Nephron (organoid): ENCODE results near the gene BCAS1.

ENCODE experiments used
- H3K27ac Mint-ChIP-seq, 3 experiments: 2 replicates each; pipeline ENCODE4 v1.8.0; 2020; ENCODE audit warnings: mixed read lengths in 3 of 3, mild to moderate bottlenecking in 2 of 3, moderate library complexity in 1 of 3
- H3K27me3 Mint-ChIP-seq: 2 replicates; pipeline ENCODE4 v1.8.0; 2021; ENCODE audit warnings: low read depth, mild to moderate bottlenecking, moderate library complexity, mixed read lengths
- H3K36me3 Mint-ChIP-seq: 2 replicates; pipeline ENCODE4 v1.8.0; 2020; ENCODE audit warnings: low read depth, mixed read lengths
- H3K4me1 Mint-ChIP-seq: 2 replicates; pipeline ENCODE4 v1.8.0; 2020; ENCODE audit warnings: mixed read lengths
- H3K4me3 Mint-ChIP-seq, 3 experiments: 2 replicates each; pipeline ENCODE4 v1.8.0; 2020; ENCODE audit warnings: mild to moderate bottlenecking in 3 of 3, mixed read lengths in 3 of 3, moderate library complexity in 2 of 3
- H3K9me3 Mint-ChIP-seq: 2 replicates; pipeline ENCODE4 v1.8.0; 2020; ENCODE audit warnings: mixed read lengths
- TF ChIP-seq, protein P1 (sequence below), 3 experiments: fragments of 200-600 bp; sonication (generic); IDR thresholded peaks; one replicate each; pipeline ENCODE4 v1.5.0; 2021; ENCODE audit warnings: antibody characterized with exemption in 3 of 3; ENCODE audit not compliant: unreplicated experiment in 3 of 3

BCAS1 gene

DNA sequence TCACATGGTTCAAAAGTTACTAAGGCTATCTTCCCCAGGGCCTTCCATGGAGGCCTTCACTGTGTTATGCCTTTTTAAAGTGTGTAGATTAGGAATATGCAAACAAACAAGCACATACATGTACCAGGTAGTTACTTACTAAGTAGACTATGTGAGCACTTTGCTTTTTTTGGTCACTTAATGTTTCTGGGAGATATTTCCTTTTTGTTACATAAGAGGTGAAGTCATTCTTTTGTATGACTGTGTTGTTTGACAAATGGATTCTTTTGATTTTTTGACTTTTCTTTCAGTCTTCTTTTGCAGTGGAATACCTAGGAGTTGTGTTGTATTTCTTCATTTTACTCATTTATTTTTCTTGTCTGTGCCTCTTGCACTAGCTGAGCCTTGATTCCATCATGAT is 39.6 kb upstream of the BCAS1 start:
- H3K27ac Mint-ChIP-seq = no peak overlapping the region

DNA sequence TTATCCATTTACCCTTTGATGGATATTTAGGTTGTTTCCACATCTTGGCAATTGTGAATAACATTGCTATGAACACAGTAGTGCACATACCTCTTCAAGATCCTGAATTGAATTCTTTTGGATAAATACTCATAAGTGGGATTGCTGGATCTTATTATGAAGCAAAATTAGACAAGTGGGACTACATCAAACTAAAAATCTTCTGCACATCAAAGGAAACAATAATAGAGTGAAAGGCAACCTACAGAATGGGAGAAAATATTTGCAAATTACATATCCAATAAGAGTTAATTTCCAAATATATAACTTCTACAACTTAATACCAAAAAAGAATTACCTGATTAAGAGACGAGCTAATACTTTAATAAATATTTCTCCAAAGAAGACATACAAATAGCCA is 38.4 kb upstream of the BCAS1 start:
- H3K4me1 Mint-ChIP-seq = no peaks in the 10 kb centered on the region
- no peak overlapping the region for H3K27ac Mint-ChIP-seq
- H3K36me3 Mint-ChIP-seq = no peaks in the 10 kb centered on the region
- H3K27me3 Mint-ChIP-seq = peaks cover 2% of the 10 kb centered on the region
- TF ChIP-seq, protein P1, sequence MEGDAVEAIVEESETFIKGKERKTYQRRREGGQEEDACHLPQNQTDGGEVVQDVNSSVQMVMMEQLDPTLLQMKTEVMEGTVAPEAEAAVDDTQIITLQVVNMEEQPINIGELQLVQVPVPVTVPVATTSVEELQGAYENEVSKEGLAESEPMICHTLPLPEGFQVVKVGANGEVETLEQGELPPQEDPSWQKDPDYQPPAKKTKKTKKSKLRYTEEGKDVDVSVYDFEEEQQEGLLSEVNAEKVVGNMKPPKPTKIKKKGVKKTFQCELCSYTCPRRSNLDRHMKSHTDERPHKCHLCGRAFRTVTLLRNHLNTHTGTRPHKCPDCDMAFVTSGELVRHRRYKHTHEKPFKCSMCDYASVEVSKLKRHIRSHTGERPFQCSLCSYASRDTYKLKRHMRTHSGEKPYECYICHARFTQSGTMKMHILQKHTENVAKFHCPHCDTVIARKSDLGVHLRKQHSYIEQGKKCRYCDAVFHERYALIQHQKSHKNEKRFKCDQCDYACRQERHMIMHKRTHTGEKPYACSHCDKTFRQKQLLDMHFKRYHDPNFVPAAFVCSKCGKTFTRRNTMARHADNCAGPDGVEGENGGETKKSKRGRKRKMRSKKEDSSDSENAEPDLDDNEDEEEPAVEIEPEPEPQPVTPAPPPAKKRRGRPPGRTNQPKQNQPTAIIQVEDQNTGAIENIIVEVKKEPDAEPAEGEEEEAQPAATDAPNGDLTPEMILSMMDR (IDR thresholded peaks at IDR 0.05; ENCODE audit: unreplicated experiment in 3 of 3) = no peak
- peaks cover 2% of the 10 kb centered on the region for H3K9me3 Mint-ChIP-seq
- H3K4me3 Mint-ChIP-seq = no peak overlapping the region

More for the DNA sequence above, 39.6 kb upstream of the BCAS1 start:
- H3K36me3 Mint-ChIP-seq = no peaks in the 10 kb centered on the region
- H3K4me1 Mint-ChIP-seq = no peaks in the 10 kb centered on the region
- no peak overlapping the region for H3K4me3 Mint-ChIP-seq
- H3K9me3 Mint-ChIP-seq = peaks cover 2% of the 10 kb centered on the region
- peaks cover 5% of the 10 kb centered on the region for H3K27me3 Mint-ChIP-seq
- TF ChIP-seq, protein P1 (IDR thresholded peaks at IDR 0.05; ENCODE audit: unreplicated experiment in 3 of 3) = no peak

- Mint-ChIP-seq H3K27me3 (no peaks in the 10 kb centered on the region), H3K9me3 (peaks cover 2% of the 10 kb centered on the region), H3K27ac (peak overlapping the region in 1 of 3 experiments; percentile 30), H3K36me3 (no peaks in the 10 kb centered on the region), H3K4me3 (no peak overlapping the region), H3K4me1 (no peaks in the 10 kb centered on the region)
- TF ChIP-seq, protein P1 (IDR thresholded peaks at IDR 0.05; ENCODE audit: unreplicated experiment in 3 of 3) = no peak
These were observed 37.9 kb upstream of the BCAS1 start for GRCh38 chr20:54108326-54108642.

GRCh38 chr20:54107600-54108325 is 37.4 kb upstream of the BCAS1 start:
- H3K4me1 Mint-ChIP-seq = no peaks in the 10 kb centered on the region
- peaks cover 2% of the 10 kb centered on the region for H3K9me3 Mint-ChIP-seq
- no peak overlapping the region for H3K4me3 Mint-ChIP-seq
- H3K27ac Mint-ChIP-seq = peak overlapping the region in 1 of 3 experiments; percentile 64
- H3K27me3 Mint-ChIP-seq = no peaks in the 10 kb centered on the region
- no peaks in the 10 kb centered on the region for H3K36me3 Mint-ChIP-seq
- TF ChIP-seq, protein P1 (IDR thresholded peaks at IDR 0.05; ENCODE audit: unreplicated experiment in 3 of 3) = no peak

DNA sequence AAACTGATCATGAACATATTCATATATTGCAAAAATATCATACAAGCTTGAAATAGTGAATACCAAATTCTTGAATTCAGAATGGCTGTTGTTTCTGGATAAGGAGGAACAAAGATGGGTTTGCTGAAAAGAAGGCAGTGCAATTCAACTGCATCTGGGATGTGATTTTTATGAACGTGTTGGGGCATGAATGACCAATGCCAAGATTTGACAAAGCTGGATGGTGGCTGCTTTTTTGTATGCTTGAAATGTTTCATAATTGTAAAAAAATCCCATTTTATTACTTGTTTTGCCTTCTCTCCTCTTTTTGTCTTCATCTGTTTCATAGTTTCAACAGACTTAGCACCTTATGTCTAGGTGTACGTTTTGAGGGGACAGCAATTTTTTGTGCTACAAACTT is 36.8 kb upstream of the BCAS1 start:
- H3K27me3 Mint-ChIP-seq = no peaks in the 10 kb centered on the region
- H3K9me3 Mint-ChIP-seq = peaks cover 2% of the 10 kb centered on the region
- TF ChIP-seq, protein P1 (IDR thresholded peaks at IDR 0.05; ENCODE audit: unreplicated experiment in 3 of 3) = no peak
- H3K36me3 Mint-ChIP-seq = no peaks in the 10 kb centered on the region
- H3K4me1 Mint-ChIP-seq = no peaks in the 10 kb centered on the region
- H3K27ac Mint-ChIP-seq = peak overlapping the region in 1 of 3 experiments; percentile 64
- no peak overlapping the region for H3K4me3 Mint-ChIP-seq

- Mint-ChIP-seq H3K4me3 (no peak overlapping the region), H3K27ac (no peak overlapping the region), H3K27me3 (no peaks in the 10 kb centered on the region), H3K4me1 (no peaks in the 10 kb centered on the region), H3K36me3 (no peaks in the 10 kb centered on the region), H3K9me3 (no peaks in the 10 kb centered on the region)
- TF ChIP-seq, protein P1 (IDR thresholded peaks at IDR 0.05; ENCODE audit: unreplicated experiment in 3 of 3) = no peak
These were observed 35.8 kb upstream of the BCAS1 start for GRCh38 chr20:54106162-54106561.
